ENCODE data around the gene MANF.

DNA sequence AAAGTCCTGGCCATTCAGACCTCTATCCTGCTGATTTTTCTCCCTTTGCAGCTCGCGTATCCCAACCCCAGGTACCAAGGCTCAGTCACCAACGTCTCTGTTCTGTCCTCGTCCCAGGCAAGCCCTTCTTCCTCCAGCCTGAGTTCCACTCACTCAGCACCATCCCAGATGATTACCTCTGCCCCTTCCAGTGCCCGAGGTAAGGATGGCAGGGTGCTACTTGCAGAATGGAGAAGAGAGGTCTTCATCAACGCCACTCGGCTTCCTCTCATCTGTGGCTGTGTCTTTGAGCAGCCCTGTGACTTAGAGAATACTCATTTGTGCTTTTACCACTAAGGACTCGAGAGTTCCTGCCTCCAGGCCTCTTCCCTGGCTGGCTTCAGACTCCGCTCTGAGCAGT, 22.6 kb upstream of the MANF start:
- TF ChIP-seq POLR2A (IDR thresholded peaks at IDR 0.05): no peak
- no peak for TF ChIP-seq EP300 (IDR thresholded peaks at IDR 0.05)

Data from gastroesophageal sphincter (tissue), 2 donors.